Activated gamma-delta T cell treated with Interleukin-2 at 50 U/mL for 16 hours (primary cell): ENCODE results near the gene RAET1E.
"Not testable (repeated sequence)": the region's sequence is repeated elsewhere in the genome, so short reads cannot be mapped to it uniquely, and the experiment has no call there.

Source experiments
- DNase-seq: peaks from one replicate; pipeline ENCODE4 v3.0.0-alpha.2; 2020

RAET1E gene

GRCh38 chr6:149860834-149861602 is 36.9 kb downstream of the RAET1E start:
- DNase-seq = no peak

- no peak for DNase-seq
Observed at GRCh38 chr6:149860513-149860833, 37.4 kb downstream of the RAET1E start.

- DNase-seq = no peak
Observed at GRCh38 chr6:149859938-149860337, 38.0 kb downstream of the RAET1E start.

- no peak for DNase-seq
Observed at GRCh38 chr6:149859368-149859767, 38.5 kb downstream of the RAET1E start.

- DNase-seq = no peak
Observed at GRCh38 chr6:149857541-149857940, 40.4 kb downstream of the RAET1E start.

GRCh38 chr6:149856256-149856994 is 41.5 kb downstream of the RAET1E start:
- DNase-seq = no peak

GRCh38 chr6:149855741-149856140 is 42.2 kb downstream of the RAET1E start:
- DNase-seq = no peak

GRCh38 chr6:149855040-149855654 is 42.8 kb downstream of the RAET1E start:
- no peak for DNase-seq

GRCh38 chr6:149854532-149854931 is 43.4 kb downstream of the RAET1E start:
- DNase-seq = no peak

- DNase-seq = not testable (repeated sequence)
Observed at GRCh38 chr6:149854017-149854416, 43.9 kb downstream of the RAET1E start.

- DNase-seq = no peak
Observed at GRCh38 chr6:149852881-149853280, 45.0 kb downstream of the RAET1E start.

- DNase-seq = no peak
Observed at GRCh38 chr6:149852180-149852579, 45.7 kb downstream of the RAET1E start.

GRCh38 chr6:149851461-149852110 is 46.3 kb downstream of the RAET1E start:
- DNase-seq = no peak

- not testable (repeated sequence) for DNase-seq
Observed at GRCh38 chr6:149848343-149848742, 49.6 kb downstream of the RAET1E start.
